HG03196 (cell line): ENCODE measurements around the gene APBA2.
"Not testable (repeated sequence)": the region's sequence is repeated elsewhere in the genome, so short reads cannot be mapped to it uniquely, and the experiment has no call there.

Experiments
- ATAC-seq: cut with Tn5 transposase; IDR thresholded peaks from one replicate; pipeline ENCODE4 v1.9.1; 2021; ENCODE audit not compliant: unreplicated experiment

The APBA2 gene

DNA sequence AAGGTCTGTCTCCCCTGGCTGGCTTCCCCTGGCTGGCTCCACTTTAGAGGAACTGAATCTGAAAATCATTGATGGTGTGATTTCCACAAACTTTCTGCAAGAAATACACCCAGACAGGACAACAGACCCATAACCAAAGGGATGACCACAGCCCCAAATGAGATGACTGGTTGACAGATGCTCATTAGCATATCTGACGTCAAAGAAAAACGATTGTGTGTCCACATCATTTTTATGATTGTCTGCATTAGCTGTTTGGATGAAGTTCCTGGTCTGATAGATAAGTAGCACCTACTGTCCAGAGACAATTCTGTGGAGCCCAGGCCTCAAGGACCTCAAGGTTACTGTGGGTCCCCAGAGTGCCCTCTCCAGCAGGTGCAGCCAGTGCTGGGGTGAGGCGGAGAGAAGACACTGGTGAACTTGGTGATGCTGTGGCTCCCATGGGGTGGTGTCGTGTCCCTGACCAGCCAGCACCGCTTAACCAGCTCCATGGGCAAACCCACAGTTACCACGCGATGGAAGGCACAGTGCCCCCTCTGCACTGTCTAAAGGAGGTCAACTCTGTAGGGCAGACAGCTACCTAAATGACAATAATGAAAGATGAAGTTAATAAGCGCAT is 256.5 kb downstream of the APBA2 start:
- no peak for ATAC-seq

- no peak for ATAC-seq
Observed at GRCh38 chr15:29143293-29143692, 257.5 kb downstream of the APBA2 start.

DNA sequence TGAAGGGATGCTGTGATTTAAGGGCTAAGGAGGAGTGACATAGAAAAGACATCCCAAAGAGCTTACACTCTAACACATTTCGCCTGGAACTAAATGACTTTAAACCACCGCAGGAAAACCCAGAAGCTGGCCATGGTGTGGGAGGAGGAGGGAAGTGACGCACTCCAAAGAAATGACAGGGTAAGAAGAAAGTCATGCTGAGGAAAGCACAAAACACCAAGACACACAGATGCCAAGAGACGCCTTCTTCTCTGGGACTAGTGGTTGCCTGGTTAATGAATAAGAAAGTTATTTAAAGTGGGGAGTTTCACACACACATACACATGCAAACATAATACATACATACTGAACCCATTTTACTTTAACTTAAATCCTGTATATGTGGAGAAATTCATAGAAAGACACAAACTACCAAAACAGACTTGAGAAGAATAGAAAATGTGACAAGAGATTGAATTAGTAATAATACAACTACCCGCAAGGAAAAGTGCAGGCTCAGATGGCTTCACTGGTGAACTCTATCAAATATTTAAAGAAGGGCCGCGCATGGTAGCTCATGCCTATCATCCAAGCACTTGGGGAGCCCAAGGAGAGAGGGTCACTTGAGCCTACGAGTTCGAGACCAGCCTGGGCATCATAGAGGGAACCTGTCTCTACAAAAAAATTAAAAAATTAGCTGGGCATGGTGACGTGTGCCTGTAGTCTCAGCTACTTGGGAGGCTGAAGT is 258.3 kb downstream of the APBA2 start:
- ATAC-seq = no peak

- ATAC-seq = no peak
Observed at GRCh38 chr15:29149738-29150075, 263.9 kb downstream of the APBA2 start.

- no peak for ATAC-seq
Observed at GRCh38 chr15:29150515-29151483, 265.0 kb downstream of the APBA2 start.

- no peak for ATAC-seq
Observed at GRCh38 chr15:29151484-29151857, 265.7 kb downstream of the APBA2 start.

GRCh38 chr15:29156521-29156920 is 270.7 kb downstream of the APBA2 start:
- ATAC-seq = no peak

DNA sequence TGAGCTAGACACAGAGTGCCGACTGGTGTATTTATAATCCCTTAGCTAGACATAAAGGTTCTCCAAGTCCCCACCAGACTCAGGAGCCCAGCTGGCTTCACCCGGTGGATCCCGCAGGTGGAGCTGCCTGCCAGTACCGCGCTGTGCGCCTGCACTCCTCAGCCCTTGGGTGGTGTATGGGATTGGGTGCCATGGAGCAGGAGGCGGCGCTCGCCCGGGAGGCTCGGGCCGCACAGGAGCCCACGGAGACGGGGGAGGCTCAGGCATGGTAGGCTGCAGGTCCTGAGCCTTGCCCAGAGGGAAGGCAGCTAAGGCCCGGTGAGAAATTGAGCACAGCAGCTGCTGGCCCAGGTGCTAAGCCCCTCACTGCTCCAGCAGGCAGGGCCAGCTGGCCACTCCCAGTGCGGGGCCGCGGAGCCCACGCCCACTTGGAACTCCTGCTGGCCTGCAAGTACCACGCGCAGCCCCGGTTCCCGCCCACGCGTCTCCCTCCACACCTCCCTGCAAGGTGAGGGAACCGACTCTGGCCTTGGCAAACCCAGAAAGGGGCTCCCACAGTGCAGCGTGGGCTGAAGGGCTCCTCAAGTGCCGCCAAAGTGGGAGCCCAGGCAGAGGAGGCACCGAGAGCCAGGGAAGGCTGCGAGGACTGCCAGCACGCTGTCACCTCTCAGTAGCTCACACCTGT is 274.1 kb downstream of the APBA2 start:
- no peak for ATAC-seq

DNA sequence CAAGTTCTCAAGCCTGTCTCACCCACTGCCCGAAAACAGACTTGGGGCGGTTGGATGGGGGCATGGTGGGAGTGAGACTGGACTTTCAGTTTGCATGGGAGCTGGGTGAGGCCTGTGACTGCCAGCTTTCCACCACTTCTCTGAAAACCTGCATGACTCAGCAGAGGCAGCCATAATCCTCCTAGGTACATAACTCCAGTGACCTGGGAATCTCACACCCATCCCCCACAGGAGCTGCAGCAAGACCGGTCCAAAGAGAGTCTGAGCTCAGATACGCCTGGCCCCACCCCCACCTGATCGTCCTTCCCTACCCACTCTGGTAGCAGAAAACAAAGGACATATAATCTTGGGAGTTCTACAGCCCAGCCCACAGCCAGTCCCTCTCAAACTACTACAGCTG is 276.6 kb downstream of the APBA2 start:
- ATAC-seq = no peak

GRCh38 chr15:29167122-29167521 is 281.3 kb downstream of the APBA2 start:
- ATAC-seq = not testable (repeated sequence)
